ENCODE results near the gene PACRGL.

The PACRGL gene

DNA sequence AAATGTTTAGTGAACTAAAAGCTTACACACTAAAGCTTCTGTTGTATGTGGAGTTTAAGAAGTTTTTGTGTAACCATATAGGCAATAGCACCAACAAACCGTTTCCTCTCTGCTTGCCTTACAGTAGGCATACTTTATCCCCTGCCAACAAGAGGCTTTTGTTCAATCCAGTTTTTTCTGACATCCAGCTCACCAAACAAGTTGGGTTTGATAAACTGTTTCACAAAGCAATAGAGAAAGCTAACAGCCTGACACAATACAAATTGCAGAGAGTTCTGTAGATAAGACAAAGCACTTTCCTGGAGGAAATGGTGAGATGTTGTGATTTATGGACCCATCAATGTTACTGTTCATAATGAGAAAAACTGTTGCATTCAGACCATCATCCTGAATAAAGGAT lies 53.8 kb downstream of the PACRGL start:
- TF ChIP-seq, protein P1, sequence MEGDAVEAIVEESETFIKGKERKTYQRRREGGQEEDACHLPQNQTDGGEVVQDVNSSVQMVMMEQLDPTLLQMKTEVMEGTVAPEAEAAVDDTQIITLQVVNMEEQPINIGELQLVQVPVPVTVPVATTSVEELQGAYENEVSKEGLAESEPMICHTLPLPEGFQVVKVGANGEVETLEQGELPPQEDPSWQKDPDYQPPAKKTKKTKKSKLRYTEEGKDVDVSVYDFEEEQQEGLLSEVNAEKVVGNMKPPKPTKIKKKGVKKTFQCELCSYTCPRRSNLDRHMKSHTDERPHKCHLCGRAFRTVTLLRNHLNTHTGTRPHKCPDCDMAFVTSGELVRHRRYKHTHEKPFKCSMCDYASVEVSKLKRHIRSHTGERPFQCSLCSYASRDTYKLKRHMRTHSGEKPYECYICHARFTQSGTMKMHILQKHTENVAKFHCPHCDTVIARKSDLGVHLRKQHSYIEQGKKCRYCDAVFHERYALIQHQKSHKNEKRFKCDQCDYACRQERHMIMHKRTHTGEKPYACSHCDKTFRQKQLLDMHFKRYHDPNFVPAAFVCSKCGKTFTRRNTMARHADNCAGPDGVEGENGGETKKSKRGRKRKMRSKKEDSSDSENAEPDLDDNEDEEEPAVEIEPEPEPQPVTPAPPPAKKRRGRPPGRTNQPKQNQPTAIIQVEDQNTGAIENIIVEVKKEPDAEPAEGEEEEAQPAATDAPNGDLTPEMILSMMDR (IDR thresholded peaks at IDR 0.05; ENCODE audit: low read depth, low read length), result no peak
- no peak overlapping the region for H3K4me3 ChIP-seq (replicated peaks in 1 of 2; ENCODE audit: low read depth in 2 of 2, low read length in 2 of 2)

DNA sequence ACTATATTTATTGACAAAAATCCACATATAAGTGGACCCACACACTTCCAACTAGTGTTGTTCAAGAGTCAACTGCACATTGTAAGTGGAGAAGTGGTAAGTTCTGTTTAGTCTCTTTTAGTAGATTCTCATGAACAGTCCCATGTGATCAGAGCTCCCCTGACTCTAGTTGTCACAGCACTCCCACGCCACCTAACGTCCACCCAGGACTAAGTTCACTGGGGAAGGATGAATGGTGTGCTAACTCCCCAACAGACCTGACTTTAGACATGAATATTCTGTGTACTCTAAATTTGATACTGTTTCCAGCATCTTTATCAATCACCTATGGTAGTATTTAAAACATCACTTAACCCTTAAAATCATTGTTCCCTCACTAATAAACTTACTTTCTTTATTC lies 59.8 kb downstream of the PACRGL start:
- H3K4me3 ChIP-seq (replicated peaks in 1 of 2; ENCODE audit: low read depth in 2 of 2, low read length in 2 of 2), result no peak overlapping the region
- DNase-seq (ENCODE audit: low read depth in 2 of 2), result peak; percentile 6 to 15
- TF ChIP-seq, protein P1 (IDR thresholded peaks at IDR 0.05; ENCODE audit: low read depth, low read length), result peak; percentile 21

More for the DNA sequence above, 53.8 kb downstream of the PACRGL start:
- no peak for DNase-seq (ENCODE audit: low read depth in 2 of 2)

DNA sequence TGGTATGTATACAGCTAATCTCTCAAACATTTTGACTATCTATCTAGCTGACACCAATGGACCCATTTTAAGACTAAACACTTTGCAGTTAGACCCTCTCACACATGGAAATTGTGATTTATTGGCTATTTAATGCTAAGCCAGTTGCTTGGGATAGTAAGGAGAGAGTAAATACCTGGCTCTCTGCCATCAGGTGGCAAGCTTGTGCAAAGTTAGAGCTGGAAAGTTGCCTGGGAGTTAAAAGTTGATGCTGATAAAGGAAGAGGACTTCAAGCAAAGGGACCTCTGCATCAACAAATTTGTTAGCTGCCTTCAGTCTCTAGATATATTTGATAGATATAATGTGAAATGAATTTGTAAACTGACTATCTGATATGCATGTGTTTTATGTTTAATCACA lies 61.1 kb downstream of the PACRGL start:
- H3K4me3 ChIP-seq (replicated peaks in 1 of 2; ENCODE audit: low read depth in 2 of 2, low read length in 2 of 2), result no peak overlapping the region
- TF ChIP-seq, protein P1 (IDR thresholded peaks at IDR 0.05; ENCODE audit: low read depth, low read length), result no peak
- no peak for DNase-seq (ENCODE audit: low read depth in 2 of 2)

DNA sequence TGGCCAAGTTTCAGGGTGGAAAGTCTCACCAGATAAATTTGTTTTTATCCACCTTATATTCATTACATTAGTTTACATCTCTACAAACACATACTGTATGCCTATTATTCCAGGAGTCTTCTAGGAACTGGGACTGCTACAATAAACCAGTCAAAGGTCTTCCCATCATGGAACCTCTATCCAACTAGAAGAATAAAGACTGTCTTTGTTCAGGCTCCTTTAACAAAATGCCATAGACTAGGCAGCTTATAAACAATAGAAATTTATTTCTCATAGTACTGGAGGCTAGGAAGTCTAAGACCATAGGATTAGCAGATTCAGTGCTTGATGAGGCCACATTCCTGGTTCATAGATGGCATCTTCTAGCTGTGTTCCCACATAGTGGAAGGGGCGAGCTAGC lies 61.6 kb downstream of the PACRGL start:
- no peak overlapping the region for H3K4me3 ChIP-seq (replicated peaks in 1 of 2; ENCODE audit: low read depth in 2 of 2, low read length in 2 of 2)
- TF ChIP-seq, protein P1 (IDR thresholded peaks at IDR 0.05; ENCODE audit: low read depth, low read length), result no peak
- no peak for DNase-seq (ENCODE audit: low read depth in 2 of 2)

DNA sequence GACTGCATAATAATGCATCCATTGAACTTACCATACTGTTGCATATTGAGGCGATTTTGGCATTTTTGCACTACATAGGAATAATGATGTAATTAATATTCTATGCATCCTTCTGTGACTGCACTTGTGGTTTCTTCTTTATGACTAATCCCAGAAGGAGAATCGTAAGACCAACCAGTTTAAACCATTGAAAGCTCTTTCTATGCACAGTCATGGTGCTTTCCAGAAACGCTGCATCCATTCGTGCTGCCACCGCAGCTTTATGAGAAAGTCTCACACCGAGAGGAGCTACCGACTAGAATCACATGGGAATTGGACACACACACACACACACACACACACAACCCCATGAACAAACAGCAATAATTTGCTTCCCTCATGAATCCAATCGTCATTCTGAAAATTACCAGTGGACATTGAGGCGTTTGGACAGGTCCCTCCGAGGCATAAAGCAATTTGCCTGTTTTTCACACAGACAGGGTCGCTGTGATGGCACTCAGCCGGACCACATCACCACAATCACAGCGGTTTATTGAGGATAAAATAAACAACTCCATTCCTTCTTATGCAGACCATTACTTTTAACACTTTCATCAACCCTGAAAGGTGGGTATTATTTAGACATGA lies 64.2 kb downstream of the PACRGL start:
- peak in 1 of 2 donors; percentile 11 for DNase-seq (ENCODE audit: low read depth in 2 of 2)
- no peak overlapping the region for H3K4me3 ChIP-seq (replicated peaks in 1 of 2; ENCODE audit: low read depth in 2 of 2, low read length in 2 of 2)
- TF ChIP-seq, protein P1 (IDR thresholded peaks at IDR 0.05; ENCODE audit: low read depth, low read length), result no peak

DNA sequence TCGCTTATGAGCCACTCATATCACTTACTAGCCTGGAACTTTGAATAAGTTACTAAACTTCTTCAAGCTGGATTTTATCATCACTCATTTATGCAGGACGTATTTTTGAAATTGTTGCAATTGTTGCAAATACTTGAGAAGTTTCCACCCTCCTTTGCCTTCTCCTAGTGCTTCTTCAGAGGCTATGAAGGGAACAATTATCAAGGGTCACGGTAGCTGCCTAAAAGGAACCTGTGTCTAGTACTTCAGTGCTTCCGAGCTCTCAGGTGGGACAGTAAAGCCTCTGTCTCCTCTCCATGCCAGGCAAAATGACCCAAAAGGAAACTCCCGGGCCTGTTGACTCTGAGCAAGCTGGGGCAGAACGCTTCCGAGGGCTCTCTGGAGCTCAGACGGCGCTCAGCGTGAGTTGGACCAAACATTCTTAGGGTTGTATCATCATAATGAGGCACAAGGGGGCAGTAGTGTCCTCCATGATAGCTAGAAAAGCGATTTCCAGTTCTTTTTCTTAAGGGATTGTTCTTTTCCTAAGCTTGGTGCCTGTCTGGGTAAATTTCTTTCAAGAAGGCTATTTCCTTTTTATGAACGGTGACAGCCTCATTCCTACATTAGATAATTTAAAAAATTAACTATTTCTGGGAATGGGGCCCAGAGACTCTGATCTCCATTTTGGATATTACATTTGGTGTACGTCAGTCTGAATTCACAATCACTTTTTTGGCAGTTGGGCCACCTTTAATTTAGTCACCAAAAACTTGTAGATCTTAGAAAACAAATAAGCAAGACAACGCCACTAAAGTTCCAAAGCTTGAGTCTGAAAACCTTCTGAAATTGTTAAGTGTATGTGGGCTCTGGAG lies 73.1 kb downstream of the PACRGL start:
- no peak overlapping the region for H3K4me3 ChIP-seq (replicated peaks in 1 of 2; ENCODE audit: low read depth in 2 of 2, low read length in 2 of 2)
- TF ChIP-seq, protein P1 (IDR thresholded peaks at IDR 0.05; ENCODE audit: low read depth, low read length), result peak; percentile 72
- DNase-seq (ENCODE audit: low read depth in 2 of 2), result peak; percentile 77 to 80

All from cardiac fibroblast (primary cell).